ENCODE results near the gene PSMD1.
"Not testable (repeated sequence)": the region's sequence is repeated elsewhere in the genome, so short reads cannot be mapped to it uniquely, and the experiment has no call there.

The PSMD1 gene

DNA sequence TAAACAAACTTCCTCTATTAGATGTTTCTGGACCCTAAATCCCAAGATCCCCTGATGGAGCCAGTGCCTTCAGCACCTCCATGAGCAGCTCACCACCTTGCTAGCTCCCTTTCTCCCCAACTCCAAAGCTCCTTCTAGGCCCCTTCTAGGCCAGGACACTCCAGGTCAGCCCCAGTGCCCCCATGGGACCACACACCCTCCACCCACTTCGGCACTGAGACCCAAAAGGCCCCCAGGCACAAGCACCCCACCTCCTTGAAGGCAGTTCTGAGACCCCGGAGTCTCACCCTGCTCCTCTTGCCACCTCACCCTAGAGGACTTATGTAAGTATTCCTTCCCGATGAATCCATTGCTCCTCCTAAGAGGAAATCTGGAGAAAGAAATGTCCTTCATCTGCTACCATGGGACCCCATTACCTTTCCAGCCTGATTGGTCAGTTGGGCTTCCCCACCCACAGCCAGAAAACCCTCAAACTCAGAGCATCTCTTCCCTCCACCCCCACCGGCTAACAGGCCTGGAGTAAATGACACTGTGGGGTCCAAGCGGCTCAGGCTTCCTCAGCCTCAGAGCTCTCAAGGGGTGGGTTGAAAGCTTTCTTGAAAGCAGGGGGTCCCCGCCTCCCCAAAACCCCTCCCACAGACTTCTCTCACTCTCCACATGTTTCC is 132.0 kb downstream of the PSMD1 start:
- DNase-seq, result no peak

DNA sequence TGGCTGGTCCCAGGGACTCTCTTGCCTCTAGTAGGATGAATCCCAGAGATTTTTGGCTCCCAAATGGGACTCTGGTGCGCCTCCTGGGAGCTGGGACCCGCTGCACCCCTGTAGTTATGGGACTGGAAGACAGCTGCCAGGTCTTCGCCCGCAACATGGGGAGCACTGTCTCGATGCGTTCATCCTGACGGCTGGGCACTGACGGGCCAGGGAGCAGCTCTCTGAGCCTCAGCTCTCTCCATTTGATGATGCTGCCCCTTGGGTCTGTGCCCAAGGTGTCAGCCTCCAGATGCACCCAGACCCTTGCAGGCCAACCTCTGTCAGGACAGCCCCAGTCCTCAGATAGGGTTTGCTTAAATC is 132.5 kb downstream of the PSMD1 start:
- DNase-seq, result no peak

DNA sequence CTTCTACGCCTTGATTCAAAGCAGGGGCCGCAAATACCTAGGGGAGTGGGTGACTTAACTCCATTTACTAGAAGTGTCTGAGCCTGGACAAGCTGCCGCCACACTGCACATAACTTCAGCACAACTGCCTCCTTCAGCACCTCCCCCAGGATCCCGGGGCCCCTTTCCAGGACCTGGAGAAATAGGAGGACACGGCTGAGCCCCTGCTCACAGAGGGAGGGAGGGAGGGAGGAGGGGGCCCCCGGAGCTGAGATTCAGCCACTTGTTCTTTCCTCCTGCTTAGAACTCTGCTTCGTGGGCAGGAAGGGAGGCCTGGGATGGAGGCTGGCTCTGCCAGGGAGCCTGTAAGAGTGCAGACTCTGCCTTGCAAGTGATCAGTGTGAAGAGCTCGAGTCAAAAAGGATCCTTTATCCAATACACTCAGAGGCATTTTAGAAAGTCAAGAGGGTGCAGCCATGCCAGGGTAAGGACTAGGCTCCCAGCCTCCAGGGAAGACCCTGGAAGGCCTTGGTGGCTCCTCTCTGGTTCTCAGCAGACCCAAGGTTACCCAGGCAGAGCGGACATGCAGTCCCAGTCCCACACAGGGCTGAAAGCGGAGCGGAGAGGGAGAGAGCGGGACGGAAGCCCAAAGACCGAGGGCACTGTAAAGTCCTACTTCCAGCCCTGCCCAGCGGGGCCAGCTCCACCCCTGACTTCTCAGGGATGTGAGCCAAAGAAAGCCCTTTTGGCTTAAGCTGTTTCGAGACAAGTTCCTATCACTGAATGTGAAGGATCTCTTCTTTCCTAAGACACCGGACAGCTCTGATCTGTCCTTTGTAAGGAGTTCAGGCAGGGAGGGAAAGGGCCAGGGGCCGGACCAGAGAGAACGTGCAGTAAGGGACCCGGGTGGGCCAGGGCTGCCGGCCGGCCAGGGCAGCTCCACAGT is 133.2 kb downstream of the PSMD1 start:
- DNase-seq, result no peak

DNA sequence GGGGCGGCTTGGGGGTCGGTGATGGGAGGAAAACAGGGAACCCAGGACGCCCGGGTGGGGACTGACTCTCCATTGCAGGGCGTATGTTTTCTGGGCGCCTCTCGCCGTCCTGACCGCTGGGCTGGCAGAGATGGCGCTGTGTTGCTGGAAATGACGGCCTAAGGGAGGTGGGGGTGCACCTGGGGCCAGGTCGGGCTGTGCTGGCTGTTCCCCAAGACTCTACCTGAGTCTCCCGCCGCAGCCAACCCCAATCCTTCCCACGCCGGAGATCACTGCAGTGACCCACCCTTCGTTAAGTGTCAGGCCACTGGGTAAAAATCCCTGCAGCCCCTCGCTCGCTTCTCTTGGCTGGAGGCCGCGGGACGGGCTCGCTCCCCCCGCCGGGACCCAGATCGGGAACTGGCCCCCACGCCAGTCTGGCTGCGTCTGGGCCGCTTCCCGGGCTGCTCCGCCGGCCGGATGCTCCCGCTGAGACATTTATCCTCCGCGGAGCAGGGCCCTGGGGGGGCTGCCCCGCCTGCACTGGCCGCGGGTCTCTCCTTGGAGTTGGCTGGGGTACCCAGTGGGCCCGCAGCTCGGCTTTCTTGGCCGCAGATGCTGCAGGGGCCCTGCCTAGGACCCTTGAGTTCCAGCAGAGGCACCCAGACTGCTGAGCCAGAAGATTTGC is 134.0 kb downstream of the PSMD1 start:
- DNase-seq, result no peak

DNA sequence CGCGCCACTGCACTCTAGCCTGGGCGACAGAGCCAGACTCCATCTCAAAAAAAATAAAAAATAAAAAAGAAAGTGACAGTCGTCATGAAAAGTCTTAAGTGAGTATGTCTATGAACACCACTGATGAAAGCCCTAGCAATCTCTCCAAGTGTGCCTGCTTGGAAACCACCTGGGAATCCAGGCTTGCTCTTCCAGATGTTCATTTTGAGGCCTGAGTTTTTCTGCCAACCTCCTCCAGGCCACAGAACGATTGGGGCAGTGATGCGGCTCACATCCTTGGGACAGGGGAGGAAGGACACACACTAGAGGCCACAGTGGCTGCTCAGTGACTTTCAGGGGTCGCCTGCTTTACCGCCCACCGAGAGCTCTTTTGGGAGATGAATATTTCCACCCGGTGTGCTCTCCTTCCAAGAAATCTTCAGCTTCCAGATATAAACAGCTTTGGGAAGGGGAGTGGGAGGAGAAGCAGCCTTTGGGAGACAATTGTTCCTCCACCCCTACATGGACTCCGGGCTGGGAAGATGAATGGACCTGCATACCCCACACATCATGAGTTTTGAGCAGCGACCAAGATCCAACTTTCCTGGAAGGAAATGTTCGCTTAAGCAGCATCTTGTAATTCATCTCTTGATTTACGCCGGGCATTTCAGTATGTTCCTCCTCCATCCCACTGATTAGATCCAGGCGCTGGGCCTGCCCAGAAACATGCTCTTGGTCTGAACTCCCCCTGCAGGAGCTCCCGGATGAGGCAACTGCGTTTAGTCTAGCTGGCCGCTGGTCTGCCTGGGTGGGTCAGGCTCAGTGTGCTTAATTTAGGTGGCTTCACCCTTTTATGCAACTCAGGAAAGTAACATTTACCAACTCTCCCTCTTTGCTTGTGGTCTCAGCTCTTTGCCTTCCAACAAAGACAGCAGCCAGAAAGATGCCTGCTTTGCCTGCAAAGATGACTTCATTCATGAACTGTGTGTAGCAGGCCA is 135.5 kb downstream of the PSMD1 start:
- no peak for DNase-seq

DNA sequence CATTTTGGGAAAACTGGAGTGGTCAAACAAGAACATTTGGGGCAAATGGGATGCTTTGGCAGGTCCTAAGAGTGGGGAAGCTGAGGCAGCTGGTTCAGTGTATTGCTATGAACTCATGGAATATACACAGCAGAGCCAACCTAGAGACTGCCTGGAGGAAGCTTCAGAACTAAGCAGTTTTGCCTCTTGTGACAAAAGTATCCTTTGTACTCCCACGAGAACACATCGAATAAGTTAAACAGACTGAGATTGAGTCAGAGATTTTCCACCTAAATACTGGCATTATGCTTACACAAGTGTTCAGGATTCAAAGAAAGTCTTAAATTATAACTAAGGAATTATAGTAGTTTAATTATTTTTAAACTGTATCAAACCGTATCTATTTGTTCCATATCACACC is 136.5 kb downstream of the PSMD1 start:
- no peak for DNase-seq

DNA sequence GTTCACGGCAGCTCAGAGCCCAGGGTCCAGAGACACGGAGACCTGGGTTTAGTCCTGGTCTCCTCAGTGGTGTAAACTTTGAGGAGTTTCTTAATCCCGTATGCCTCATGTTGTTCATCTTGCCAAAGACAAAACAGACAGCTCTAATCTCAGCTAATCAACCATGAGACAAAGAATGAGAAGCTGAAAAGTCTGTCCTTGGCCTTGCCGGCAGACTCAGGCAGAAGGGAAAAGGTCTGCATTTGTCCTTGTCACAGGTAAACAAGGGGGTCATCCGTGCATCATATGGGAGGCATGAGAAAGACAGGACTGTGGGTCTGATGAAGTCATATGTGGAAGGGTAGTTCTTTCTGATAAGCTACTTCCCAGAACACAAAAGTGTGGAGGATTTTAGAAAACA is 139.9 kb downstream of the PSMD1 start:
- DNase-seq, result no peak

DNA sequence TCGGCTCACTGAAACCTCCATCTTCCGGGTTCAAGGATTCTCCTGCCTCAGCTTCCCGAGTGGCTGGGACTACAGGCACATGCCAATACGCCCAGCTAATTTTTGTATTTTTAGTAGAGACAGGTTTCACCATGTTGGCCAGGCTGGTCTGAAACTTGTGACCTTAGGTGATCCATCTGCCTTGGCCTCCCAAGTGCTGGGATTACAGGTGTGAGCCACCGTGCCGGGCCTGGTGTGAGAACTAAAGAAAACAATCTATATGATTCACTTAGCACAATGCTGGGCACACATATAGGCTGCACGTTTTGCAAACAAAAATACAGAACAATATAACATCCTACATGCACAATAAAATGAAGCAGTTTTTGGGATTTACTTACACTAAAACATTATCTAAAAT is 140.5 kb downstream of the PSMD1 start:
- DNase-seq, result not testable (repeated sequence)

DNA sequence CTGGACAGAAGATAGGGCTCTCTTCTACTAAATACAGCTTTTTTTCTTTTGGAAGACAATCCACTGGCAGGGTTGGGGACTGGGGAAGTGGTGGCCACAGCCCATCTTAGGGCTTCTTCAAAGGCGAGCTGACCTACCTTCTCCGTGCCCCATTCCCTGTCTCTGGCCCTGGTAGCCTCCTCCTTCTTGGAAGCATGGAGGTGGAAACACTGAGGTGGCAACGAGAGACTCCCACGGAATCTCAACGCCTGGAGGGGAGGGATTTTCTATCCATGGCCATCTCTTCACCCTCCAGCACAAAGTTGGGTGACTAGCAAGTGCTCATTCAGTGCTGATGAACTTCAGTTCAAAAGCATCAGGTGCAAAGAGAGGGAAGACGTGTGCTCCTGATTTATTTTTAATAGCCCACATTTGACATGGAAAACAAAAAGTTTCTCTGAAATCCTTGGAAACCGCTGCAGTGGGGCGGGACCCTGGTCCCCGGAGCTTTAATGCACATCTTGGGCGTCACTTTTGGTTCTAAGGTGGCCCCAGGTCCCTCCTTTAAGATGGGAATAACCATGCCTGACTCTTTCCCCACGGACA is 141.1 kb downstream of the PSMD1 start:
- no peak for DNase-seq

DNA sequence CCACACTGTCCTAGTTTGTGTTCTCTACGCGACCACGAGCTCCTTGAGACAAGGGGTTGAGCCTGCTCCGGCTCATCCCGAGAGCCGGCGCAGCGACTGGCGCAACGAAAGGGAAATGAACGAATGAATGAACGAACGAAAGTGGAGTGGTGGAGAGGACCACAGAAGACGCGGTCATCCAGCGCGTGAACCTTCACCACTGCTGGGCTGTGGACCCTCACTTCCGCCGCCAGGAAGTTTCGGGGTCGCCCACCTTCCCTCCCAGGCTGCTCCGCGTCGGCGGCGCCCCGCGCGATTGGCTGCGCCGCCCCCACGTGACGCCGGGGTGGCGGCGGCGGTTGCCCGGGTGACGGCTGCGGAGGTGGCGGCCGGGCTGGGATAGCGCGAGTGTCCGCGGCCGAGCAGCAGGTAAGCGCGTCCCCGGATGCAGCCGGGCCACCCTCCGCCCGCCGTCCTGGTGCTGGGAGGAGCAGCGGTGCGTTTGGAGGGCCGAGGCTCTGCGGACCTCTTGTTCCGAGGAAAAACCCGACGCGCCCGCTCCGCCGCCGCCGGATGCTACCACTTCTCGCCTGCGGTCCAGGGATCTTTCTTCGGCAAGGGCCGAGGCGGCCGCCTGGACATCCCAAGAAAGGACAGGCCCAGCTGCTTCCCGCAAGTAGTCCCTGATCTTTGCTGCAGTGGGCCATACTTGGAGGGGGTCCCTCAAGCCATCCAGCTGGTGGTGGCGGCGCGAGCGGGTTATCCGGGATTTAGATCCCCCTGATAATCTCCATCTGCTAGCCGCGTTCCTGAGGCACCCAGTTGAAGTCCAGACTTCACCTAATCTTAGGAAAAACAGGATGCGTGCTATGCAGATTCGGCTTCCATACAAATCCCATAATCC is 141.9 kb downstream of the PSMD1 start, which contains the start of gene ARMC9:
TSS of gene ARMC9 (plus strand) at position 341 of the 883 bp plus-strand sequence. CDS start 7,608 bp downstream, outside the sequence.
- peak; percentile 71 for DNase-seq

DNA sequence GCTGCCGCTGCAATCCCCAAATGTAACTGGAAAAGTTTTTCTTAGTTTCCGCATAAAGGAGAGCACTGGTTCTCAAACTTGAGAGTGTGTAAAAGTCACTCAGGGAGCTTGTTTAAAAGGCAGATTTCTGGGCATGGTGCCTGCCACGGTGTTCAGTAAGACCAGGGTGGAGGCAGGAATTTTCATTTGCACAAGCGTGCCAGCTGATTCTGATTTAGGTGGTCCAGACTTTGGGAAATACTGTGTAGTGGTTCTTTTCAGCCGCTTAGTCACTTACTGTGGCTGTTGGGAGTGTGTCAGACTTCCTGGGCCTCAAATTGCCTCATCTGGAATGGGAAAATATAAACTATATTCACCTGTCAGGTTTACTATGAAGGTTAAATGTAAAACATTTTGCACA is 142.6 kb downstream of the PSMD1 start:
- DNase-seq, result no peak

DNA sequence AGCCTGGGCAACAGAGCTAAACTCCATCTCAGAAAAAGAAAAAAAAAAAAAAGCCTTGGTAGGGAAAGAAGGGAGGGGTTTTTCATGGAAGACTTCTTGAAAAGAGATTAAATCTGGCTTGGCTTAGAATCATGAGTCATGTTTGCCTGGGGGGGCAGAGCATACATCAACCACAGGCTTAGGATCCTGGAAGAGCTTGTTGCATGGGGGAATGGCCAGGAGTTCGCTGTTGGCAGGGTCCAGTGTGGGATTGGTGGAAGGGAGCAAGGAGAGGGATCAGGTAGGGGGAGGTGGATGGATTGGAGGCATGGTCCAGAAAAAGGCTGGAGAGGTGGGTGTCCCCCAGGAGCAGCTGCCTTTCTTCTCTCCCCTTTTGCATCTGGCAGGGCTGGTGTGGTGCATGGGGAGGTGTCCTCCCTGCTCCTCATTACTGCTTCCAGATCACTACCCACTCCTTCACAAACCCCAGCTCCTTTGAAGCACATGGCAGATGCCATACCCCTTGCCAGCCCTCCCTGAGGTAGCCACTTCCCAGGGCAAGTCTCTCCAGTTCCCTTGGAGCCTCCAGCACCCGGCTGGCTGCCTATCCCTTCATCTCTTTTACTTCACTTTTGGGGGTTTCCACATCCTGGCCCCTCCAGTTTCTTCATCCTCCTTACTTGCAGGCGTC is 144.3 kb downstream of the PSMD1 start:
- no peak for DNase-seq

DNA sequence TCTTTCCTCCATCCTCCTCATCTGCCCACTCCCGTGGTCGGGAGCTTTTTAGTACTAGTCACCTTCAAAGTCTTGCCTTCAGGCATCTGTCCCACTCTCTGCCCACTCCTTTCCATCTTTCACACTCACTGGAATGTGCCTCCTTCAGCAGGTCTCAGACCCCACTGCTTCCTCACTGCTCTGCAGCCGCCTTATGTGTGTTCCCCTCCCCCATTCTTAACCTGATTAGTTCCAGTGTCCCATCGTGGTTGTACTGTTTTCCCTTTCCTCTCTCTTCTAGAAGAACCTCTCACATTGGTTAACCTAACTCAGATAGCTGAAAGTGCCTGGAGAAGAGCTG is 144.8 kb downstream of the PSMD1 start:
- no peak for DNase-seq

DNA sequence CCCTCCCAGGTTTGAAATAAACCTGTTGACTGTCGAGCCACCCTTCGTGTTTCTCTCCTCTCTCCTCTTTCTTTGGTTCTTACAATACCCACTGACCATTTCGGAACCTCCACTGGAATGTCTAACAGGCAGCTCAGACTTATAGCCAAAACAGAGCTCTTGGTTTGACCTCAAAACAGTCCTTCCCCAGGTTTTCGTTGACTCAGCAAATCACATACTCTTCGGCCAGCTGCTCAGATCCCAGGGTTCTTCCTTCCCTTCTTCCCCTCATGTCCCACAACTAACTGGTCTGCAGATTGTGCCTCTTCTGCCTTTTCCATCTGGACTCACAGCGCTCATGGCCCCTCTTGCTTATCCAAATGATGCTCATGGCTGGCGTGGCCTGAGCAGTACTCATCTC is 146.4 kb downstream of the PSMD1 start:
- no peak for DNase-seq

DNA sequence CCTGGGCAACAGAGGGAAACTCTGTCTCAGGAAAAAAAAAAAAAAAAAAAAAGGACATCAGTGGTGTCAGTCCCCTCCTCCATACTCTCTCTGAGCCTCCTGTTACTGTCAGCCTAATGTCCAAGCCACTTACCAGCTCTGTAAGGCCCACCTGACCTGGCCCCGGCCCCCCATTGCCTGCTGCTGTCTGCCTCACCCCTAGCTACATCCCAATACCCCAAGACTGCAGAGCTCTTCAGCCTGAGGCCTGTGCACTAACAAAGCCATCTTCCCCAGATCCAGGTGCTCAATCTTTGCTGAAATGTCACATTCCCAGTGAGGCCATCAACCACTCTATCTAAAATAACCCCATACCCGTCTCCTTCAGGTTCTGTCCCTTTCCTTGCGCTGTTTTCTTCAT is 147.5 kb downstream of the PSMD1 start:
- no peak for DNase-seq

DNA sequence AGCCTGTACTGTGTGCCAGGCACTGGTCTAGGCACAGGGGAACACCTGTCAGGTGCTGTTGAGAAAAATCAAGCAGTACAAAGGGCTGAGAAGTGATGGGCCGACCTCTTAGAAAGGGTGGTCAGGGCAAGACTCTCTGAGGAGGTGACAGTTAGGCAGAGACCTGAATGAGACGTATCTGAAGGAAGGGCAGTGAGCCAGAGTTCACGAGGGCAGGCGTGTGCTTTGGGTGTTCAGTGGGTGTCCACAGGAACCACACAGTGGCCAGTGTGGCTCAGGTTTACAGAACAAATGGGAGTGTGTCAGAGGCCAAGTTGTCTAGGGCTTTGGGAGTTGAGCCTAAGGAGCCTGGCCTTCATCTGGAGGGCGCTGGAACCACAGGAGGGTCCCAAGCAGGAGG is 147.9 kb downstream of the PSMD1 start:
- no peak for DNase-seq

DNA sequence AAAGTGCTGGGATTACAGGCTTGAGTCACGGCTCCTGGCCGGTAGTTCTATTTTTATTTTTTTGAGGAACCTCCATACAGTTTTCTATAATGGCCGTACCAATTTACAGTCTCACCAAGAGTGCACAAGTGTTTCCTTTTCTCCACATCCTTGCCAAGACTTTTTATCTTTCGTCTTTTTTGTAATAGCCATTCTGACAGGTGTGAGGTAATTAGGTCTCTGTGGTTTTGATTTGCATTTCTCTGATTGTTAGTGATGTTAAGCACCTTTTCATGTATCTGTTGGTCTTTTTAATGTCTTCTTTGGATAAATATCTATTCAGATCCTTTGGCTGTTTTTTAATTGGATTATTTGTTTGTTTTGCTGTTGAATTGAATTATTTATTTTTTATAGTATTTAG is 151.1 kb downstream of the PSMD1 start:
- DNase-seq, result no peak

DNA sequence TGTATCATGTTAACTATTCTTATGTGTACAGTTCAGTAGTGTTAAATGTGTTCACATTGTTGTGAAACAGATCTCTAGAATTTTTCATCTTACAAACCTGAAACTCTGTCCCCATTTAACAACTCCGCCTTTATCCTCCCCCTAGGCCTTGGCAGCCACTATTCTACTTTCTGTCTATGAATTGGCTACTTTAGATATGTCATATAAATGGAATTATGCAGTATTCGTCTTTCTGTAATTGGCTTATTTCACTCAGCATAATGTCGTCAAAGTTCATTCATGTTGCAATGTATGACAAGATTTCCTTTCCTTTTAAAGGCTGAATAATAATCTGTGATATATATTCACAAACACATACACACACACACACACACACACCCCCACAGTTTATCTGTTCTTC is 154.1 kb downstream of the PSMD1 start:
- DNase-seq, result no peak

DNA sequence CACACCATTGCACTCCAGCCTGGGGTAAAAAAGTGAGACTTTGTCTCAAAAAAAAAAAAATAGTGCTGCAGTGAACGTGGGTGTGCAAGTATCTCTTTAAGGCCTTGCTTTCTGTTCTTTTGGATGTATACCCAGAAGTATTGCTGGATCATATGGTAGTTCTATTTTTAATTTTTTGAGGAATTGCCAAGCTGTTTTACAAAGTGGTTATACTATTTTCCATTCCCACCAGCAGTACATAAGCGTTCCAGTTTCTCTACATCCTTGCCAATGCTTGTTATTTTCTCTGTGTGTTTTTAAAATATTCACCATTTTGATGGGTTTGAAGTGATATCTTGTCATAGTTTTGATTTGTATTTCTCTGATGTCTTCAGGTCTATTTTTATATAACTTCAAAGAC is 154.8 kb downstream of the PSMD1 start:
- no peak for DNase-seq

DNA sequence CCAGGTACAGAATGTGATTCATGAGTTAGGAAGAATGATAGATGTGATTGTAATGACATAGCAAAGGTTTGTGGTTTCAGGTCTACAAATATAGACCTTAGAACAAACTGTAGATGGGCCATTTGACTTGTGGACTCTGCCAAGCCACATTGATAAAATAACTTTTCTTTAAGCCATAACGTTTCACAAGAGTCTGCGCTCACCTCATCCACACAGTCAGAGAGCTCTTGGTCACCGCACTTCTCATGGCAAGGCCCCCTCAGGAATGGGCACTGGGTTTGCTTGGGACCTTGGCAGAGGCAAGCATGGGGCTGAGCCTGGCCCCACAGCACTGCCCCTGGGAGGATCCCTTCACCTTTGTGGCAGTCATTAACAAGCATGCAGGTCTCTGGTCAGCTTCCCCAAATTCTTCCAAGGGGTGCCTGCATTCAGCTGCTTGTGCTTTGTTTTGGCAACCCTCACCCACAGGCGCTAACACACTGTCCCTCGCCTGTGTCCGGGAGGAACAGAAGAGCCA is 155.7 kb downstream of the PSMD1 start:
- DNase-seq, result no peak
